ENCODE results near the gene FKBP2.

DNA sequence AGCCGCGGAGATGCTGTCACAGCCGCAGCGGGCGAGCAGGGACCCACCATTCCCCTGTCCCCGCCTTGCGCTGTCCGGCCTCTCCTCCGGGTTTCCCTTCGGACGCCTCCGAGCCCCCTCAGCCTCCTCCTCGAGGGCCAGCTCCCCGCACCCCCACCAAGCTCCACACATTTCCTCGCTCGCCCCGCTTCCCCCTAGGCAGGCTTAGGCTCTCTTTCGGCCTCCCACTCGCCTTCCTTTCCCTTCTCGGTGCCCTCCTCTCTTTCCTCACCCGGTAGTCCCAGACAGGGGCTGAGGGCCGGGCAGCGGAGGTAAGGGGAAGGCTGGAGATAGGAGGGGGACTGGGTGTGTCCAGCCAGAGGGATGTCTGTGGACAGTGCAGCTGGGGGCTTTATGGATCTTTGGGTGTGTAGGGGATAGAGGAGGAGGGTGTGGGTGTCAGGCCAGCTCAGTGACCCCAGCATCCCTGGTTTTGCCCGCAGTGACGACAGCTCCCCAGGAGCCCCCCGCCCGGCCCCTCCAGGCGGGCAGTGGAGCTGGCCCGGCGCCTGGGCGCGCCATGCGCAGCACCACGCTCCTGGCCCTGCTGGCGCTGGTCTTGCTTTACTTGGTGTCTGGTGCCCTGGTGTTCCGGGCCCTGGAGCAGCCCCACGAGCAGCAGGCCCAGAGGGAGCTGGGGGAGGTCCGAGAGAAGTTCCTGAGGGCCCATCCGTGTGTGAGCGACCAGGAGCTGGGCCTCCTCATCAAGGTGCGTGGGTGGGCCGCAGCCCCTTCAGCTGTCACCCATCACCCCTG lies 51.8 kb downstream of the FKBP2 start:
- TF ChIP-seq CTCF (IDR thresholded peaks at IDR 0.05) (no peak), GABPB1 (CRISPR knock-in tag; IDR thresholded peaks at IDR 0.05) (no peak), ETV6 (CRISPR knock-in tag; IDR thresholded peaks at IDR 0.05) (no peak), ZNF121 (CRISPR knock-in tag; IDR thresholded peaks at IDR 0.05) (no peak), NR2C2 (CRISPR knock-in tag; IDR thresholded peaks at IDR 0.05) (no peak), USF2 (CRISPR knock-in tag; IDR thresholded peaks at IDR 0.05) (no peak), HMGXB4 (CRISPR knock-in tag; IDR thresholded peaks at IDR 0.05) (no peak), ZMAT4 (CRISPR knock-in tag; IDR thresholded peaks at IDR 0.05) (no peak)
- TF ChIP-seq, protein P1, sequence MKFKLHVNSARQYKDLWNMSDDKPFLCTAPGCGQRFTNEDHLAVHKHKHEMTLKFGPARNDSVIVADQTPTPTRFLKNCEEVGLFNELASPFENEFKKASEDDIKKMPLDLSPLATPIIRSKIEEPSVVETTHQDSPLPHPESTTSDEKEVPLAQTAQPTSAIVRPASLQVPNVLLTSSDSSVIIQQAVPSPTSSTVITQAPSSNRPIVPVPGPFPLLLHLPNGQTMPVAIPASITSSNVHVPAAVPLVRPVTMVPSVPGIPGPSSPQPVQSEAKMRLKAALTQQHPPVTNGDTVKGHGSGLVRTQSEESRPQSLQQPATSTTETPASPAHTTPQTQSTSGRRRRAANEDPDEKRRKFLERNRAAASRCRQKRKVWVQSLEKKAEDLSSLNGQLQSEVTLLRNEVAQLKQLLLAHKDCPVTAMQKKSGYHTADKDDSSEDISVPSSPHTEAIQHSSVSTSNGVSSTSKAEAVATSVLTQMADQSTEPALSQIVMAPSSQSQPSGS (CRISPR knock-in tag; IDR thresholded peaks at IDR 0.05; ENCODE audit: borderline replicate concordance, low read depth): no peak
- TF ChIP-seq, protein P2, sequence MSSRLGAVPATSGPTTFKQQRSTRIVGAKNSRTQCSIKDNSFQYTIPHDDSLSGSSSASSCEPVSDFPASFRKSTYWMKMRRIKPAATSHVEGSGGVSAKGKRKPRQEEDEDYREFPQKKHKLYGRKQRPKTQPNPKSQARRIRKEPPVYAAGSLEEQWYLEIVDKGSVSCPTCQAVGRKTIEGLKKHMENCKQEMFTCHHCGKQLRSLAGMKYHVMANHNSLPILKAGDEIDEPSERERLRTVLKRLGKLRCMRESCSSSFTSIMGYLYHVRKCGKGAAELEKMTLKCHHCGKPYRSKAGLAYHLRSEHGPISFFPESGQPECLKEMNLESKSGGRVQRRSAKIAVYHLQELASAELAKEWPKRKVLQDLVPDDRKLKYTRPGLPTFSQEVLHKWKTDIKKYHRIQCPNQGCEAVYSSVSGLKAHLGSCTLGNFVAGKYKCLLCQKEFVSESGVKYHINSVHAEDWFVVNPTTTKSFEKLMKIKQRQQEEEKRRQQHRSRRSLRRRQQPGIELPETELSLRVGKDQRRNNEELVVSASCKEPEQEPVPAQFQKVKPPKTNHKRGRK (CRISPR knock-in tag; IDR thresholded peaks at IDR 0.05; ENCODE audit: borderline replicate concordance): no peak
- TF ChIP-seq, protein P3, sequence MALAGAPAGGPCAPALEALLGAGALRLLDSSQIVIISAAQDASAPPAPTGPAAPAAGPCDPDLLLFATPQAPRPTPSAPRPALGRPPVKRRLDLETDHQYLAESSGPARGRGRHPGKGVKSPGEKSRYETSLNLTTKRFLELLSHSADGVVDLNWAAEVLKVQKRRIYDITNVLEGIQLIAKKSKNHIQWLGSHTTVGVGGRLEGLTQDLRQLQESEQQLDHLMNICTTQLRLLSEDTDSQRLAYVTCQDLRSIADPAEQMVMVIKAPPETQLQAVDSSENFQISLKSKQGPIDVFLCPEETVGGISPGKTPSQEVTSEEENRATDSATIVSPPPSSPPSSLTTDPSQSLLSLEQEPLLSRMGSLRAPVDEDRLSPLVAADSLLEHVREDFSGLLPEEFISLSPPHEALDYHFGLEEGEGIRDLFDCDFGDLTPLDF (CRISPR knock-in tag; IDR thresholded peaks at IDR 0.05): no peak

All from WTC11 (cell line).